HFFc6 (cell line): ENCODE data around the gene PARD3B. TPM values are rescaled to one million over a fixed set of nuclear protein-coding genes. Genes with fewer than 3 reads are reported as not detected.
A peak's percentile ranks its signal among the peaks of the same experiment; 100 is the strongest.

Source experiments
- DNase-seq: peaks from one replicate; pipeline ENCODE4 v3.0.0-alpha.2; 2018
- H3K27ac Mint-ChIP-seq: 2 replicates; pipeline ENCODE4 v1.8.0; 2020; ENCODE audit warnings: mild to moderate bottlenecking, mixed read lengths
- H3K27me3 Mint-ChIP-seq: 2 replicates; pipeline ENCODE4 v1.8.0; 2021; ENCODE audit warnings: mild to moderate bottlenecking, moderate library complexity, mixed read lengths; ENCODE audit not compliant: insufficient read depth
- H3K36me3 Mint-ChIP-seq: 2 replicates; pipeline ENCODE4 v1.8.0; 2021; ENCODE audit warnings: low read depth, mixed read lengths
- H3K4me1 Mint-ChIP-seq: 2 replicates; pipeline ENCODE4 v1.8.0; 2020; ENCODE audit warnings: low read depth, mixed read lengths
- H3K4me3 Mint-ChIP-seq: 2 replicates; pipeline ENCODE4 v1.8.0; 2020; ENCODE audit warnings: mild to moderate bottlenecking, moderate library complexity, mixed read lengths
- H3K9me3 Mint-ChIP-seq: 2 replicates; pipeline ENCODE4 v1.8.0; 2020; ENCODE audit warnings: mild to moderate bottlenecking, mixed read lengths
- CTCF ChIP-seq: fragments of 200-600 bp; sonication (generic); IDR thresholded peaks from 2 replicates; pipeline ENCODE4 v1.5.0; 2021; ENCODE audit warnings: antibody characterized with exemption, mild to moderate bottlenecking
- long read RNA-seq: library from polyadenylated mRNA; unstranded; transcript quantifications from one replicate; pipeline ENCODE4 v2.0.0, GENCODE V29; 2019
- total RNA-seq, 6 experiments: library from RNA; stranded (reverse); fragmentation: NEBNext Ultra II Directional; extraction: Animal tissue kit (Norgen Biotek cat#: 25700); gene quantifications; 2 replicates in 1 of 6; 3 replicates in 5 of 6; pipeline ENCODE4 v1.2.3, GENCODE V29; 2021

Gene PARD3B
- total RNA-seq, result 10 to 100 TPM; 14.0 to 22.4 (median 15.3) TPM
- long read RNA-seq, partial matches to known transcripts, result 1 of 11 reads
- long read RNA-seq, other reads (novel, unspliced or antisense), result 10 of 11 reads

- peak within 1 kb of the TSS; percentile 89 for H3K27ac Mint-ChIP-seq
- no peaks in the 10 kb centered on the region for H3K9me3 Mint-ChIP-seq
- H3K36me3 Mint-ChIP-seq, result peaks cover 11% of the 10 kb centered on the region
- peaks cover 4% of the 10 kb centered on the region for H3K27me3 Mint-ChIP-seq
- DNase-seq, result peak; percentile 37
- no peak for TF ChIP-seq CTCF
- peak within 1 kb of the TSS; percentile 95 for H3K4me3 Mint-ChIP-seq
- peaks cover 52% of the 10 kb centered on the region for H3K4me1 Mint-ChIP-seq
These were observed at the start of gene PARD3B for GRCh38 chr2:204544961-204545860. Gene PARD3B (plus strand): TSS chr2:204545475. CDS start chr2:204546000, 525 bp downstream.

GRCh38 chr2:204496779-204497178 is 48.5 kb upstream of the PARD3B start:
- TF ChIP-seq CTCF, result no peak
- no peaks in the 10 kb centered on the region for H3K4me1 Mint-ChIP-seq
- H3K27me3 Mint-ChIP-seq, result no peaks in the 10 kb centered on the region; the same call in 1 of the 2 replicates
- DNase-seq, result no peak
- H3K9me3 Mint-ChIP-seq, result no peaks in the 10 kb centered on the region
- no peaks in the 10 kb centered on the region for H3K36me3 Mint-ChIP-seq
- no peak overlapping the region for H3K4me3 Mint-ChIP-seq
- no peak overlapping the region for H3K27ac Mint-ChIP-seq

GRCh38 chr2:204497855-204498254 is 47.4 kb upstream of the PARD3B start:
- no peaks in the 10 kb centered on the region for H3K36me3 Mint-ChIP-seq
- no peak for TF ChIP-seq CTCF
- H3K27ac Mint-ChIP-seq, result no peak overlapping the region
- no peak for DNase-seq
- no peak overlapping the region for H3K4me3 Mint-ChIP-seq
- no peaks in the 10 kb centered on the region; the same call in 1 of the 2 replicates for H3K27me3 Mint-ChIP-seq
- no peaks in the 10 kb centered on the region for H3K9me3 Mint-ChIP-seq
- H3K4me1 Mint-ChIP-seq, result peaks cover 4% of the 10 kb centered on the region

GRCh38 chr2:204498291-204498690 is 47.0 kb upstream of the PARD3B start:
- H3K9me3 Mint-ChIP-seq, result no peaks in the 10 kb centered on the region

GRCh38 chr2:204503869-204504268 is 41.4 kb upstream of the PARD3B start:
- no peaks in the 10 kb centered on the region for H3K27me3 Mint-ChIP-seq
- no peaks in the 10 kb centered on the region for H3K9me3 Mint-ChIP-seq
- peaks cover 55% of the 10 kb centered on the region for H3K4me1 Mint-ChIP-seq
- H3K27ac Mint-ChIP-seq, result peak overlapping the region; percentile 12; the same call in 1 of the 2 replicates
- TF ChIP-seq CTCF, result no peak
- H3K4me3 Mint-ChIP-seq, result no peak overlapping the region
- H3K36me3 Mint-ChIP-seq, result no peaks in the 10 kb centered on the region
- peak; percentile 46 for DNase-seq

More at GRCh38 chr2:204498291-204498690, 47.0 kb upstream of the PARD3B start:
- Mint-ChIP-seq H3K27ac (no peak overlapping the region), H3K4me1 (peaks cover 8% of the 10 kb centered on the region), H3K4me3 (no peak overlapping the region), H3K27me3 (no peaks in the 10 kb centered on the region; the same call in 1 of the 2 replicates), H3K36me3 (no peaks in the 10 kb centered on the region)
- no peak for DNase-seq
- TF ChIP-seq CTCF, result no peak
